Breast epithelium (tissue), 3 donors: ENCODE measurements around the gene MS4A4A.

Experiments used
- CTCF ChIP-seq, 3 donors: fragments of 450-650 bp; IDR thresholded peaks; one replicate each; pipeline ENCODE4 v1.5.1; 2016 to 2017; ENCODE audit warnings: antibody characterized with exemption in 3 of 3, mild to moderate bottlenecking in 3 of 3, moderate library complexity in 3 of 3
- POLR2A ChIP-seq: fragments of 450-650 bp; IDR thresholded peaks from one replicate; pipeline ENCODE4 v1.6.1; 2016; ENCODE audit warnings: antibody characterized with exemption, mild to moderate bottlenecking, moderate library complexity
- POLR2AphosphoS5 ChIP-seq, 3 donors: sonication (generic); formaldehyde crosslinking; IDR thresholded peaks; one replicate each; pipeline ENCODE4 v1.6.1; 2017; ENCODE audit warnings: antibody characterized with exemption in 3 of 3

GRCh38 chr11:60321051-60321450, 40.6 kb downstream of the MS4A4A start:
- TF ChIP-seq CTCF (IDR thresholded peaks at IDR 0.05) (no peak), POLR2A (no peak), POLR2AphosphoS5 (IDR thresholded peaks at IDR 0.05) (no peak)
